ENCODE measurements around the gene OR52I2. TPM values are rescaled to one million over a fixed set of nuclear protein-coding genes. Genes with fewer than 3 reads are reported as not detected.

Gene OR52I2
- total RNA-seq, 1 donor from 2014 or later, result not detected

DNA sequence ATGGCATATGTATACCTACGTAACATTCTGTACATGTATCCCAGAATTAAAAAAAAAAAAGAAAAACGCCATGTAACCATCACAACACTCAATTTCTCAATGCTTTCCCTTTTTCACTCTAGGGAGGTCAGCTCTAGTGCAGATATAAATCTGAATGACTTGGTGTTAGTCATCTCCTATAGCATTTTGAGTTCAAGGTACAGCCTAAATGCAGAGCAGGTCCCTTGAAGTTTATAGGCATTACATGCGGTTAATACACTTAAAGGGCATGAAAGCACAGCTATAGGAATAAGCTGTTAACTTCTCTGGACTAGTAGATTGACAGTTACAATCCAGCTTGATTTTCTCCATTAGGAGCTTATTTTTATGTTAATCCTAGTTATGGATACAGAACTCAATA lies 16.2 kb upstream of the OR52I2 start:
- TF ChIP-seq, protein P1, sequence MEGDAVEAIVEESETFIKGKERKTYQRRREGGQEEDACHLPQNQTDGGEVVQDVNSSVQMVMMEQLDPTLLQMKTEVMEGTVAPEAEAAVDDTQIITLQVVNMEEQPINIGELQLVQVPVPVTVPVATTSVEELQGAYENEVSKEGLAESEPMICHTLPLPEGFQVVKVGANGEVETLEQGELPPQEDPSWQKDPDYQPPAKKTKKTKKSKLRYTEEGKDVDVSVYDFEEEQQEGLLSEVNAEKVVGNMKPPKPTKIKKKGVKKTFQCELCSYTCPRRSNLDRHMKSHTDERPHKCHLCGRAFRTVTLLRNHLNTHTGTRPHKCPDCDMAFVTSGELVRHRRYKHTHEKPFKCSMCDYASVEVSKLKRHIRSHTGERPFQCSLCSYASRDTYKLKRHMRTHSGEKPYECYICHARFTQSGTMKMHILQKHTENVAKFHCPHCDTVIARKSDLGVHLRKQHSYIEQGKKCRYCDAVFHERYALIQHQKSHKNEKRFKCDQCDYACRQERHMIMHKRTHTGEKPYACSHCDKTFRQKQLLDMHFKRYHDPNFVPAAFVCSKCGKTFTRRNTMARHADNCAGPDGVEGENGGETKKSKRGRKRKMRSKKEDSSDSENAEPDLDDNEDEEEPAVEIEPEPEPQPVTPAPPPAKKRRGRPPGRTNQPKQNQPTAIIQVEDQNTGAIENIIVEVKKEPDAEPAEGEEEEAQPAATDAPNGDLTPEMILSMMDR (IDR thresholded peaks at IDR 0.05), result no peak
- Mint-ChIP-seq H3K4me1 (ENCODE audit: low read depth) (no peaks in the 10 kb centered on the region), H3K27ac (ENCODE audit: unreplicated experiment) (no peak overlapping the region), H3K4me3 (ENCODE audit: unreplicated experiment) (no peak overlapping the region), H3K36me3 (ENCODE audit: low read depth) (no peaks in the 10 kb centered on the region), H3K27me3 (ENCODE audit: low read depth) (peaks cover 6% of the 10 kb centered on the region), H3K9me3 (ENCODE audit: low read depth) (peaks cover 15% of the 10 kb centered on the region)
- DNase-seq (ENCODE audit: low spot score), result no peak

DNA sequence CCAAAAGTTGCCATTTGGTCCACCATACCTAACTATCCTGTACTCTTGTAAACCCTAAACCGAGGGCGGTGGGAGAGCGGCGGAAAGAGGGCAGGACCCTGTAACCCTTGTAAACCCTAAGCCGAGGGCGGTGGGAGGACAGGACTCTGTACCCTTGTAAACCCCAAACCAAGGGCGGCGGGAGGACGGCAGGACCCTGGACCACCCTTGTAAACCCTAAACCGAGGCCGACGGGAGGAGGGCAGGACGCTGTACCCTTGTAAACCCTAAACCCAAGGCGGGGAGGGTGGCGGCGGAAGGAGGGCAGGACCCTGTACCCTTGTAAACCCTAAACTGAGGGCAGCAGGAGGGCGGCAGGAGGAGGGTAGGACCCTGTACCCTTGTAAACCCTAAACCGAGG lies 12.5 kb upstream of the OR52I2 start:
- Mint-ChIP-seq H3K27ac (ENCODE audit: unreplicated experiment) (no peak overlapping the region), H3K4me3 (ENCODE audit: unreplicated experiment) (no peak overlapping the region), H3K4me1 (ENCODE audit: low read depth) (no peaks in the 10 kb centered on the region), H3K9me3 (ENCODE audit: low read depth) (peaks cover 5% of the 10 kb centered on the region), H3K27me3 (ENCODE audit: low read depth) (peaks cover 2% of the 10 kb centered on the region), H3K36me3 (ENCODE audit: low read depth) (no peaks in the 10 kb centered on the region)
- TF ChIP-seq, protein P1 (IDR thresholded peaks at IDR 0.05), result no peak
- no peak for DNase-seq (ENCODE audit: low spot score)

DNA sequence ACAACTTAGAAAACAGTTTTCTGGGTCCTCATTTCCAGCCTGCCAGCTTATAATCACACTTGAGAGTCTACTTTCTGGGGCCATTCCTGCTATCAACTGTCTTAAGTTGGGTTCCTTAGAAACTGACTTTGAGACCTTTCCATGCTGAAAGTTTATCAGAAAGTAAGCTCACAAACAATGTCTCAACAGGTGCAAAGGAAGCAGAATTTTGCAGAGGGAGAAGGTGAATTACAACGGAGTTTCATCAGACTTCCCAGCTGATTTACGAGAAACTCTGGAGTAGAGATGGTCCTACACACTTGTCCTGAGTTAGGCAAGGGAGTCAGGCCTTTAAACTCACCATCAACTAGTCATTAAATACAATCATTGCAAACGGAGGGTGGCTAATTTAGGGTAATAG lies 4.7 kb upstream of the OR52I2 start:
- no peak for DNase-seq (ENCODE audit: low spot score)
- peaks cover under 1% of the 10 kb centered on the region for H3K36me3 Mint-ChIP-seq (ENCODE audit: low read depth)
- H3K9me3 Mint-ChIP-seq (ENCODE audit: low read depth), result no peaks in the 10 kb centered on the region
- no peak overlapping the region for H3K4me3 Mint-ChIP-seq (ENCODE audit: unreplicated experiment)
- TF ChIP-seq, protein P1 (IDR thresholded peaks at IDR 0.05), result no peak
- peaks cover 22% of the 10 kb centered on the region for H3K27me3 Mint-ChIP-seq (ENCODE audit: low read depth)
- no peaks in the 10 kb centered on the region for H3K4me1 Mint-ChIP-seq (ENCODE audit: low read depth)
- no peak overlapping the region for H3K27ac Mint-ChIP-seq (ENCODE audit: unreplicated experiment)

DNA sequence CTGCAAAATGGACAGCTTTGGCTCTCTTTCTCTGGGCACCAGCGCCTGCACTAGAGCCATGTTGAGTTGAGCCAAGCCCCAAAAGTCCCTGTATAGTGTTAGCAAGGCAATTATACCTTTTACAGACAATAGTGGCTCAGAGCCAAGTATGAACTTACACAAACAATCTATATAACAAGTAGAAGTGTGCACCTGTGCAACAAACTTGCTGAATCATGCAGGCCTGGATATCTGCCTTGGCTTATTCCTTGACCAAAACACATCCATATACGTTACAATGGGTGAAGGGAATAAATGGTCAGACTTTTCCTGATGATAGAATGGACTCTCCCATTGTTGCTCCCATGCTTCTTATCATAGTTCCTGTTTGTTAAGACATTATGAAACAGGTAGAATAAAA lies 3.8 kb upstream of the OR52I2 start:
- H3K4me1 Mint-ChIP-seq (ENCODE audit: low read depth), result no peaks in the 10 kb centered on the region
- H3K27me3 Mint-ChIP-seq (ENCODE audit: low read depth), result peaks cover 23% of the 10 kb centered on the region
- no peak for DNase-seq (ENCODE audit: low spot score)
- H3K4me3 Mint-ChIP-seq (ENCODE audit: unreplicated experiment), result no peak overlapping the region
- peaks cover 2% of the 10 kb centered on the region for H3K36me3 Mint-ChIP-seq (ENCODE audit: low read depth)
- TF ChIP-seq, protein P1 (IDR thresholded peaks at IDR 0.05), result no peak
- H3K27ac Mint-ChIP-seq (ENCODE audit: unreplicated experiment), result no peak overlapping the region
- H3K9me3 Mint-ChIP-seq (ENCODE audit: low read depth), result no peaks in the 10 kb centered on the region

DNA sequence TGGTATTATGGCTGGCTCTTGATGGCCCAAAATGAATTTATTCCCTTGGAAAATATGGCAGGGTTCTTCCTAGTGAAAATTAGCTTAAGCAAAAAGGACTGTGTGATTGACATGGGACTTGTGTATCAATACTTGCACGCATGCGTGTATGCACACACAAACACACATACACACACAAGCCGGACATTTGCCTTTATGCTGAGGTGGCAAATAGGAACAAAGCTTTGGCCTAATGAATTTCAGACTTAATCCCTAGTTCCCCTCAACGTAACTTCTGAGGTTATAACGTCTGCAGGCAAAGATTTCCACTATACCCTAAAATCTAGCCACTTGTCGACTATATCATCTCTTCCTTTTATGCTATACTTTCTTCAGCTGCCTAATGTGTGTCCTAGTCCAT lies 2.9 kb upstream of the OR52I2 start:
- H3K4me1 Mint-ChIP-seq (ENCODE audit: low read depth), result no peaks in the 10 kb centered on the region
- peaks cover 23% of the 10 kb centered on the region for H3K27me3 Mint-ChIP-seq (ENCODE audit: low read depth)
- TF ChIP-seq, protein P1 (IDR thresholded peaks at IDR 0.05), result no peak
- peaks cover 2% of the 10 kb centered on the region for H3K36me3 Mint-ChIP-seq (ENCODE audit: low read depth)
- DNase-seq (ENCODE audit: low spot score), result no peak
- no peak overlapping the region for H3K4me3 Mint-ChIP-seq (ENCODE audit: unreplicated experiment)
- no peak overlapping the region for H3K27ac Mint-ChIP-seq (ENCODE audit: unreplicated experiment)
- H3K9me3 Mint-ChIP-seq (ENCODE audit: low read depth), result no peaks in the 10 kb centered on the region

Data from chondrocyte (in vitro differentiated cells).